DMS 273 (cell line): ENCODE results near the gene KIAA0319L.

ENCODE experiments used
- DNase-seq: peaks from one replicate; lab custom pipeline; 2025; ENCODE audit not compliant: unreplicated experiment; lab: John Stamatoyannopoulos, UW

The KIAA0319L gene

DNA sequence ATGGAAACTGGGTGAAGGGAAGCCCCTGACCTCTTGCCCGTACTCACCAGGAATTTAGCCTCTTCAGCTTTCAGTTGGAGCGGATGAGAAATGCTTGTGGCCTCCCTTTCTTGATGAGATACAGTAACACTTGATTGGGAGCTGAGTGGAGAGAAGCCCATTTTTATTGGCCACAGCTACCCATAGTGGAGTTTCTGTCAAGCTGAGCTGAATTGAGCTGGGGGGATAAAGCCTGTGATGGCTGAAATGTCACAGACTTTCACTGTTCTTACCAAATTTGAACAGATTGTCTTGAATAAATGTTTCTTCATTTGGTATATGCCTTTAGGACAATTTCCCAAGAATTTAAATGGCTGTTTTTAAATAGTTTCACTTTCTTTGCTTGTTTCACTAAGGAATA is 162.8 kb downstream of the KIAA0319L start:
- DNase-seq, result no peak

DNA sequence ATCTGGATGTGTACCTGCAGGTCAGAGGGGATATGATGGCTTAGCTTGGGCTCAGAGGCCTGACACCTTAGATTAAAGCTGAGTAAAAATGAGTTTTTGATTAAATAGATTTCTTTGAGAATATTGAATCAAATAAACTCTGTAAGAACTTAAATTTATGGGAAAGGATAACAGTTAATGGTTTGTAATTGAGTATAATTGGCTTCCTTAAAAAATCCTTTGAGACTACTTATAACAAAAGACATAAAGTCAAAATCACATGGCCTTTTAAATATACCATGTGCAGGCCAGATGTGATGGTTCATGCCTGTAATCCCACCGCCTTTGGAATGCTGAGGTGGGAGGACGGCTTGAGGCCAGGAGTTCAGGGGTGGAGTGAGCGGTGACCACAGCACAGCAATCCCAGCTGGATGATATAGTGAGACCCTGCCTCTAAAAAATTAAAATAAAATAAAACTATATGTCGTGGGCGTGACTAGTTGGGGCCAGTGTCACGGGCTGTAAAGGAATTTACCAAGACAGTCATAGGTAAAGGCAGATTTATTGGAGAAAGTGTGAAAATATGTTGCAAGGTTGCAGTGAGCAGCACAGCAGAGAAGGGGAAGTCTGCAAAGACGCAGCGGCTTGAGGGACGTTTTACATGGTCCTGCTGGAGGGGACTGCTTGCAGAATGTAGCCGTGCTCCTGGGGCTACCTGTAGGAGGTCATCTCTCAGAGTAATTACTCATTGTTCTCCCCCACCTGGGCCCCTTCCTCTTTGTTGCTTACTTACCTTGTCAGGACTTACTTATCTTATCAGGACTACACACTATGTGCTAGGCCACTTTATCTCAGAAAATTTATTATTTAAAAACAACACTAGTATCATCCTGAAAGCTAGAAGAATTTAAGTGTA is 166.4 kb downstream of the KIAA0319L start:
- no peak for DNase-seq

DNA sequence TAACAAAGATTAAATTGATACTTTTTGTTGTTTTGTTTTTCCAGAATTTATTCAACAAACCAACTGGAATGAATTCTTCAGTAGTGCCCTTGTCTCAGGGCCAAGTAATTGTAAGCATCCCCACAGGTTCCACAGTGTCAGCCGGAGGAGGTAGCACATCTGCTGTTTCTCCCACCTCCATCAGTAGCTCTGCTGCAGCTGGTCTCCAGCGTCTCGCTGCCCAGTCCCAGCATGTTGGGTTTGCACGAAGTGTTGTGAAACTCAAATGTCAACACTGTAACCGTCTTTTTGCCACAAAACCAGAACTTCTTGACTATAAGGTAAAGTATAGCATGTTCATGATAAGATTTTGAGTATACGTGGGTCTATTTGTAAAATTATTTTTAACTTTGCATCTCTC is 170.2 kb downstream of the KIAA0319L start:
- no peak for DNase-seq

DNA sequence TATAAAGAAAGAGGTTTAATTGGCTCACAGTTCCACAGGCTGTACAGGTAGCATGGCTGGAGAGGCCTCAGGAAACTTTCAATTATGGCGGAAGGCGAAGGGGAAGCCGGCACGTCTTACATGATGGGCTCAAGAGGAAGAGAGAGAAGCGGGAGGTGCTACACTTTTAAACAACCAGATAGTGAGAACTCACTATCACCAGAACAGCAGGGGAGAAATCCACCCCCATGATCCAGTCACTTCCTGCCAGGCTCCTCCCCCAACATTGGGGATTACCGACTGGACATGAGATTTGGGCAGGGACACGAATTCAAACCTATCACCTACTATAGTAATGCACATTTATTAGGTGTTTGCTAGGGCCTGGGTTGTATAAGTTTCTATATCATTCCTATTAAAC is 170.9 kb downstream of the KIAA0319L start:
- no peak for DNase-seq
